GM19025 (cell line): ENCODE data around the gene WWOX.
A peak's percentile ranks its signal among the peaks of the same experiment; 100 is the strongest.

ENCODE experiments used
- ATAC-seq: cut with Tn5 transposase; IDR thresholded peaks from one replicate; pipeline ENCODE4 v1.9.1; 2021; ENCODE audit warnings: mild to moderate bottlenecking, low read depth, moderate library complexity; ENCODE audit not compliant: unreplicated experiment

WWOX gene

GRCh38 chr16:78102122-78102660 is 2.7 kb downstream of the WWOX start:
- ATAC-seq, result no peak

- ATAC-seq, result no peak
These were observed 3.4 kb downstream of the WWOX start for GRCh38 chr16:78102865-78103264.

DNA sequence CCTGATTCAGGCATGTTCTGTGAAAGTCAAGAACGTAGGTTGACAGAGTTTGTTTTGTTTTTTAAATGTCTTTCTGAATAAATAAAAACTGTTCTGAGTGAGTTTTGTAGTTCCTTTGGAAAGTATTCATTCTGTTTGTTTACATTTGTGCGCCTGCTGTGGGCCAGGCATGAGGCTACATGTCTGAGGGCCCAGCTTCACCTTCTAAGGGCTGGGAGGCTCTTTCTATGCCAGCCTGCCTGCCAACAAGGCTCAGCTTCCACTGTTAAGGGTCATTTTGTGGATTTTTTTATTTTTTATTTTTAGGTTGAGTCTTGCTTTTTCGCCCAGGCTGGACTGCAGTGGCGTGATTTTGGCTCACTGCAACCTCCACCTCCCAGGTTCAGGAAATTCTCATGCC is 6.1 kb downstream of the WWOX start:
- ATAC-seq, result no peak

DNA sequence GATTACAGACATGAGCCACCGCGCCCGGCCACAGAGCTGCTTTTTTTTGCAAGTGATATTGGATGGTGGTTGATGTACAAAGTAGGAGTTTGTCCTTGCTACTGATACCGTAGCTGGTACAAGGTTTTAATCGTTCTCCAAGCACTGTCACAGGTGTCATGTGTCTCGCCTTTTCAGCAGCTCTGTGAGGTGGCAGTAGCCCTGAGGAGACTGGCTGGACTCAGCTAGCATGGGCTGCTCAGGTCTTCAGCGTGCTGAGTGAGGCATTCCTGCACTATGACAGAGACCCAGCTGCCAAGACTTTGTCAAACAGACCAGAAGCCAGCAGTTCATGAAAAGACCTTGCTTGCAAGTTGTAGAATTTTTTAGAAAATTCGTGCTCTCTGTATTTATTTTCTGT is 7.2 kb downstream of the WWOX start:
- ATAC-seq, result no peak

DNA sequence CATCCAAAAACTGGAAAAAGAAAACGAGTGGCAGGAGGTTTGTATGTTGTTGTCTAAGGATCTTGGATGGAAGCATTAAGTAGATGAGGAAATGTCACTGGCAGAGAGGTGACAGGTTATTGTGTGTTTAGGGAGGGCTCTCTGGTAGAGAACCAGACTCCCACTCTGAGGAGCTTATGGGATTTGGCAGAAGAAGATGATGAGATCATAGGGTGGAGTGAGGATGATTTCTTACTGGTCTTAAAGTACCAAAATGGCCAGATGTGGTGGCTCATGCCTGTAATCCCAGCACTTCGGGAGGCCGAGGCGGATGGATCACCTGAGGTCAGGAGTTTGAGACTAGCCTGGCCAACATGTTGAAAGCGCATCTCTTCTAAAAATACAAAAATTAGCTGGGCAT is 9.0 kb downstream of the WWOX start:
- ATAC-seq, result no peak

DNA sequence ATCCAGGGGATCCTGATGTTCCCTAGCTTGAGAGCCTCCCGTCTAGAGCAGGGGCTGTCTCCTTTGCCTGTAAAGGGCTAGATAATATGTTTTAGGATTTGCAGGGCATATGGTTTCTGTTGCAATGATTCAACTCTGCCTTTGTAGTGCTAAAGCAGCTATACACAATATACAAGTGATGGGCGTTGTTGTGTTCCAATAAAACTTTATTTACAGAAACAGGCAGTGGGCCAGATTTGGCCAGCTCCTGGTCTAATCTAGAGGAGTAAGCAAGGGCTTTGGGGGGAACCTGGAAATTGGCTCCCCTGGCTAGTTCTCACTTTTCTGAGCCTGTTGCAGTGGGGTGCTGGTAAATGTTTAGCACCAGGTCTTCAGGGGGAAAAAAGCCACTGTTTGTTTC is 13.8 kb downstream of the WWOX start:
- ATAC-seq, result no peak

DNA sequence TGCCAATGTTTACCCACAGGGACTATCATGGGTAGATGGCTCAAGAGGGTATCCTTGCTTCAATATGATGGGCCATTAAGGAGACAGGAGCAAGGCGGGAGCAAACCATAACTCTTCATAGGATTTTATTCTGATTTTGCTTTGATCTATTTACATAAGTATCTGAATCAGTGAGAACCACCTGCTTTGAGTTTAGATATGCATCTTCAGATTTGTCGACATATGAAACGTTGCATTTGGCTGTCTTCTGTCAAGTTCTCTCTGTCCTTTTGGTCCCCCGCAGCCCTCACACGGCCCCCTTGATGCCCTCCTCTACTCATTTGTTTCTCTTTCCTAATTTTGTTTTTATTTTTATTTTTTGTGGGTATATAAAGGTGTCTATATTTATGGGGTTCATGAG is 16.2 kb downstream of the WWOX start:
- ATAC-seq, result no peak

DNA sequence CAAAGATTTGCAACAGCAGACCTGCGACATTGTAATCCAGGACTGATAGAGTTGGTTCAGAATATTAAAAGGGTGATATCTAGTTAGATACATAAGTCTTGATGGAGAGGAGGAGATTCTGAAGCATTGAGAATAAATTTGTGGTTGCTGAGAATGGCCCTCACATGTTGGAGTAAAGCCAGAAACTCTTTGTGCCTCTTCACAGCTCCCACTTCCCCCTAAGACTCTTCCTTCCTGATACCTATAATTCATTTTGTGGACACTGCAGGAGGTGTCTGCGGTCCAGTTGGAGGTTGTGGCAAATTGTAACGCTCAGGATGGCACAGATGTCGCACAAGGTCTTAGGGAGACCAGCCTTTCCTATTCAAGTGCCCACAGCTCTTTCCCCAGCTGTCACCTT is 17.5 kb downstream of the WWOX start:
- no peak for ATAC-seq

DNA sequence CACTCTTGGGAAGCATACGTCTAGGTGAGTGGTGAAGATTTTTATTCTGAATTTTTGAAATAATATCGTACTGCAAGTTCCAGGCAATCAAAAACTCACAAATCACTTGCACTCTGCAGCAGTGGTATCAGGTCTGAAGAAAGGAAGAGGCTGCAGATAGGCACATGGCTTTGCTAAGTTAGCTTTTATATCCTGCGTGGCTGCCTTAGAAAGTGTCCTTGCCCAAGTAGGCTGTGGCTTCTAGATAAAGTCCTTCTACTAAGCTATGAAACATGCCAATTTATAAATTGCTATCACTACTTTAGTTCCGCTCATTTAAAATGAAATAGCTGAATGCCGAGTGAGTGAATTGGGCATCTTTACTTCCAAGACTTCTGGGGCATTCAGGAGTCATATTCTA is 17.9 kb downstream of the WWOX start:
- no peak for ATAC-seq

DNA sequence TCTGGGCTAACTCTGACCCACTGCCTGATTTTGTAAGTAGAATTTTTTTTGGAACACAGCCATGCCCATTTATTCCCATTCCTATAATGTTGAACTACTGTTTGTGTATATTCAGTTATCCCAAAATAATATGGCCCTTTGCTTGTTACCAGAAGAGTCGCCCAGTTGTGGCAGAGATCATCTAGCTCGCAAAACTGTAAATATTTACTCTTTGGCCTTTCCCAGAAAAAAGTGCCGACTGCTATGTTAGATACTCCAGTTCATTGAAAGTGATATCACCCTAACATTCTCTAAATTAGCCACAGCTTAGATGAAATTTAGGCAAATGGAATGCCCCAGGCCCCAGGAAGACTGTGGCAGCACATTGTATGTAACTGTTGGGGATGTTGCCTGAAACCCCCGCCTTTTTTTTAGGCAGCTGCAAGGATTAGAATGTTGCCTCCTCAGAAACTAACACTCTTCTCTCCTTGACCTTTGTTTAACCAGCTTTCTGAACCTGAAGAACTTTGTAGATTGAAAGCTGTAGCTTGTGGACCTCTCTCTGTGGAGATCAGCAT is 19.1 kb downstream of the WWOX start:
- no peak for ATAC-seq

GRCh38 chr16:78122774-78123315 is 23.4 kb downstream of the WWOX start:
- peak; percentile 72 for ATAC-seq

GRCh38 chr16:78125112-78125844 is 25.8 kb downstream of the WWOX start:
- ATAC-seq, result no peak

DNA sequence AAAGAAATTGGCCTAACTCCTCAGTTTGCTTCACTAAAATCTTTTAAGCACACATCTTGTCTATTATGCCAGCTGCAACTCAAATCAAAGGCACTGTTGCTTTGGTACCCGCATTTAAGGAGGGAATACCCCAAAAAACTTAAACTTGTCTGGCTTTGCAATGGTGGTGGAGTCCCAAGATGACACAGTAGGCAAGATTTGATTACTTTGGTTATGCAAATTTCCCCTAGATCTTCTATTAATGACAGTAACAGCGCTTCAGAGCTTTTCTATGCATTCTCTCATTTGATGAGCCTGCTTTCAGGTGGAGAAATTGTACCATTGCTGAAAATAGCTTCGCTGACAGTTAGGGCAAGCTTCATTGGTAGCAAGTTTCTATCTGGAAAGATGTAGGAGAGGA is 27.2 kb downstream of the WWOX start:
- no peak for ATAC-seq

- no peak for ATAC-seq
These were observed 27.7 kb downstream of the WWOX start for GRCh38 chr16:78127130-78127529.

DNA sequence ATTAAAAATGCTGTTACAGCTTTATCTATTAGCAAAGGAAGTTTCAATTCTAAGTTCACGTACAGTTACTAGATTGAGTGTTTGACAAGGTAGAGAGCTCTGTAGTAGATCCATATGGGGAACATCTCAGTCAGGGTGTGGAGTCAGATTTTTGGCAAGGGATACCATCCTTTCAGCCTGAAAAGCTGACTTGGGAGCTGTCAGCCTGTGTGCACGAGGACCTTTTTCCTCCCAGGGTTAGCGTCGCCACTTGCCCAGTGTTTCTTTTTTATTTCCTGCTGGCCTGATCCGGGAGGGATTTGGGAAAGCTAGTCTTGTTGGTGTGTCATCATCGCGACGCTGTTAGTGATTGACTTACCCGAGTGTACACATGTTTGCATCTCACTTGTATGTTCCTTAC is 29.5 kb downstream of the WWOX start:
- ATAC-seq, result no peak

- no peak for ATAC-seq
These were observed 29.9 kb downstream of the WWOX start for GRCh38 chr16:78129349-78129748.

- ATAC-seq, result no peak
These were observed 30.7 kb downstream of the WWOX start for GRCh38 chr16:78130083-78130608.

- ATAC-seq, result no peak
These were observed 31.5 kb downstream of the WWOX start for GRCh38 chr16:78130950-78131349.

- ATAC-seq, result no peak
These were observed 34.5 kb downstream of the WWOX start for GRCh38 chr16:78133919-78134318.

GRCh38 chr16:78134944-78135619 is 35.6 kb downstream of the WWOX start:
- ATAC-seq, result no peak

DNA sequence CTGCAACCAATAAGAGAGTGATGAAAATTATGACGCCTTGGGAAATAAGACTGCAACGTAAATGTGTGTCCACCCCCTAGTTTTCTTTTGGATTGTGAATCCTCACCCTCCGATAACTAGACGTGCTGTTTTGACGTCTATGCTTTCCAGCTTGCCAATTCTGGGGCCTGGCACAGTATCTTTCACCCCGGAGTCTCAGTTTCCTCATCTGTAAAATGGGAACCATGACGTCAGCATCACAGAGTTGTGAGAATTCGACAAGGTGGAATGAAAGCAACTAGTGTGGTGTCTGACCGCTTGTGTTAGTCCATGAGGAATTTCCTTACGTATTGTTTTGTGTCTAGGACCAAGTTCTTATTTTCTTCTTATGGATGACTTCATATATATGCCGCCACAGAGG is 37.7 kb downstream of the WWOX start:
- no peak for ATAC-seq
